SK-MEL-5 (cell line): ENCODE measurements around the gene PGGT1B. TPM values are rescaled to one million over a fixed set of nuclear protein-coding genes. Genes with fewer than 3 reads are reported as not detected.
"Not testable (repeated sequence)": the region's sequence is repeated elsewhere in the genome, so short reads cannot be mapped to it uniquely, and the experiment has no call there.

Experiments
- DNase-seq: peaks from one replicate; pipeline ENCODE4 v3.0.0-alpha.2; 2016; ENCODE audit warnings: low read depth, low spot score
- in situ Hi-C: cut with HindIII; loops from 2 replicates; pipeline ENCODE4 v1.10.0; 2016; ENCODE audit warnings: low sequenced_read_pairs, high pct_unique_total_duplicates, low pct_unique_long_range_greater_than_20kb
- total RNA-seq: library from RNA; depleted of rRNA; stranded (reverse); fragments of >200 nt; shearing (Covaris generic); gene quantifications from 2 replicates; pipeline ENCODE4 v1.2.3, GENCODE V29; 2014

Gene PGGT1B
- total RNA-seq, 1 experiment from 2014 or later: 27.8 TPM

GRCh38 chr5:115265220-115265619, 2.5 kb upstream of the PGGT1B start:
- in situ Hi-C loops: no loop called here
- DNase-seq: no peak

- no peak for DNase-seq
- in situ Hi-C loops: no loop called here
These were observed 2.1 kb upstream of the PGGT1B start for GRCh38 chr5:115264786-115265185.

- DNase-seq: no peak
- in situ Hi-C loops: no loop called here
These were observed 352 bp upstream of the PGGT1B start for GRCh38 chr5:115263078-115263380.

GRCh38 chr5:115262011-115262320, 711 bp downstream of the PGGT1B start:
- no peak for DNase-seq
- in situ Hi-C loops: no loop called here

- no peak for DNase-seq
- in situ Hi-C loops: no loop called here
These were observed 2.4 kb downstream of the PGGT1B start for GRCh38 chr5:115260248-115260647.

- in situ Hi-C loops: no loop called here
- no peak for DNase-seq
These were observed 4.7 kb downstream of the PGGT1B start for GRCh38 chr5:115257981-115258380.

- in situ Hi-C loops: not testable (repeated sequence)
These were observed 13.3 kb downstream of the PGGT1B start for GRCh38 chr5:115249379-115249778.

GRCh38 chr5:115246361-115246991, 16.2 kb downstream of the PGGT1B start:
- peak; percentile 75 for DNase-seq
- in situ Hi-C loops: no loop called here

More at GRCh38 chr5:115249379-115249778, 13.3 kb downstream of the PGGT1B start:
- DNase-seq: not testable (repeated sequence)

- in situ Hi-C loops: no loop called here
- no peak for DNase-seq
These were observed 19.3 kb downstream of the PGGT1B start for GRCh38 chr5:115243412-115243811.

GRCh38 chr5:115241881-115242642, 20.6 kb downstream of the PGGT1B start:
- no peak for DNase-seq
- in situ Hi-C loops: no loop called here

GRCh38 chr5:115237066-115237465, 25.6 kb downstream of the PGGT1B start:
- no peak for DNase-seq
- in situ Hi-C loops: loop anchor here (10.0 kb wide), 1 partner anchor 142 kb away; no protein-coding TSS in a partner anchor

- DNase-seq: no peak
- in situ Hi-C loops: loop anchor here (10.0 kb wide), 1 partner anchor 142 kb away; no protein-coding TSS in a partner anchor
These were observed 26.1 kb downstream of the PGGT1B start for GRCh38 chr5:115236599-115236998.

GRCh38 chr5:115231598-115231997, 31.1 kb downstream of the PGGT1B start:
- DNase-seq: no peak
- in situ Hi-C loops: loop anchor here (10.0 kb wide), 1 partner anchor 137 kb away; no protein-coding TSS in a partner anchor

GRCh38 chr5:115229606-115230005, 33.1 kb downstream of the PGGT1B start:
- DNase-seq: no peak
- in situ Hi-C loops: loop anchor here (10.0 kb wide), 1 partner anchor 135 kb away; no protein-coding TSS in a partner anchor

- in situ Hi-C loops: no loop called here
- DNase-seq: no peak
These were observed 35.4 kb downstream of the PGGT1B start for GRCh38 chr5:115227281-115227680.

- in situ Hi-C loops: no loop called here
- DNase-seq: no peak
These were observed 48.1 kb downstream of the PGGT1B start for GRCh38 chr5:115214541-115214940.

- DNase-seq: no peak
- in situ Hi-C loops: no loop called here
These were observed 53.4 kb downstream of the PGGT1B start for GRCh38 chr5:115209279-115209678.

GRCh38 chr5:115202952-115203351, 59.7 kb downstream of the PGGT1B start:
- in situ Hi-C loops: no loop called here
- no peak for DNase-seq

GRCh38 chr5:115196161-115196560, 66.5 kb downstream of the PGGT1B start:
- DNase-seq: no peak
- in situ Hi-C loops: no loop called here
